GM12878 (cell line): ENCODE data around the gene LST1. TPM values are rescaled to one million over a fixed set of nuclear protein-coding genes. Genes with fewer than 3 reads are reported as not detected.
A peak's percentile ranks its signal among the peaks of the same experiment; 100 is the strongest.

ENCODE experiments used
- ATAC-seq: fragments of 200-7000 bp; cut with Tn5 transposase; 3 replicates; pipeline ENCODE4 v1.9.1; 2020; ENCODE audit warnings: mild to moderate bottlenecking, moderate library complexity
- BruUV-seq: library from RNA; stranded (reverse); fragments of 400-500 nt; replicated peaks from 2 replicates; lab custom pipeline; 2021; lab: Mats Ljungman, UMichigan
- CTCF ChIA-PET: fragments of 300-600 bp; sonication (Branson Sonifier 250); formaldehyde crosslinking; extraction: SDS; loops from one replicate; lab custom pipeline; 2021; ENCODE audit warnings: inconsistent platforms; lab: Yijun Ruan, JAX
- POLR2A ChIA-PET: fragments of 350-600 bp; formaldehyde crosslinking; extraction: SDS; loops from one replicate; lab custom pipeline; 2021; ENCODE audit warnings: inconsistent platforms; lab: Charles Lee
- RAD21 ChIA-PET: fragments of 300-600 bp; sonication (Branson Sonifier 250); formaldehyde crosslinking; loops from one replicate; lab custom pipeline; 2023; ENCODE audit warnings: antibody characterized with exemption; ENCODE audit not compliant: unreplicated experiment; lab: Charles Lee
- SMC1A ChIA-PET: fragments of 300-600 bp; sonication (Branson Sonifier 250); formaldehyde crosslinking; loops from one replicate; lab custom pipeline; 2023; ENCODE audit not compliant: unreplicated experiment, uncharacterized antibody; lab: Charles Lee
- DNase-seq: peaks from one replicate; pipeline ENCODE4 v3.0.0-alpha.2; 2011; ENCODE audit warnings: low read depth, low spot score
- FAIRE-seq: peaks from 3 replicates; lab custom pipeline; 2011; peaks lifted over from hg19 to GRCh38; lab: Jason Lieb, UNC
- H2AFZ ChIP-seq: 2 replicates; pipeline ENCODE4 v1.6.0; 2011; ENCODE audit warnings: low read depth, low read length, control low read depth; ENCODE audit not compliant: control insufficient read depth
- H3K27ac ChIP-seq: 2 replicates; pipeline ENCODE4 v1.5.1; 2011; ENCODE audit warnings: control low read depth; ENCODE audit not compliant: control insufficient read depth, insufficient read depth
- H3K27me3 ChIP-seq, 2 experiments: replicated peaks in 1 of 2; 2 replicates each; pipeline versions ENCODE4 v1.6.0 to v1.6.1; 2011; ENCODE audit warnings: low read length in 1 of 2; ENCODE audit not compliant: control insufficient read depth in 2 of 2, insufficient read depth in 2 of 2
- H3K36me3 ChIP-seq, 2 experiments: 2 replicates each; pipeline ENCODE4 v1.5.1; 2011; ENCODE audit warnings: low read length in 1 of 2; ENCODE audit not compliant: control insufficient read depth in 2 of 2, insufficient read depth in 2 of 2
- H3K4me1 ChIP-seq: 2 replicates; pipeline ENCODE4 v1.6.1; 2011; ENCODE audit warnings: mild to moderate bottlenecking, low read length, moderate library complexity, mixed read lengths; ENCODE audit not compliant: control insufficient read depth, insufficient read depth
- H3K4me2 ChIP-seq: 2 replicates; pipeline ENCODE4 v1.6.0; 2011; ENCODE audit warnings: control low read depth; ENCODE audit not compliant: control insufficient read depth, insufficient read depth
- H3K4me3 ChIP-seq: fragments of 200-600 bp; sonication (generic); 2 replicates; pipeline ENCODE4 v1.5.1; 2016
- H3K79me2 ChIP-seq: 2 replicates; pipeline ENCODE4 v1.6.0; 2011; ENCODE audit warnings: low read length; ENCODE audit not compliant: control insufficient read depth, insufficient read depth
- H3K9ac ChIP-seq: 2 replicates; pipeline ENCODE4 v1.8.0; 2011; ENCODE audit warnings: low read length, control low read depth, mixed read lengths; ENCODE audit not compliant: control insufficient read depth, insufficient read depth
- H3K9me3 ChIP-seq: replicated peaks from 3 replicates; pipeline ENCODE4 v1.5.1; 2011; ENCODE audit warnings: mild to moderate bottlenecking, low read length; ENCODE audit not compliant: control insufficient read depth, insufficient read depth
- H4K20me1 ChIP-seq: 2 replicates; pipeline ENCODE4 v1.6.0; 2011; ENCODE audit not compliant: control insufficient read depth, insufficient read depth
- ATF7 ChIP-seq: fragments of 450-650 bp; IDR thresholded peaks from 2 replicates; pipeline ENCODE4 v1.6.1; 2016; ENCODE audit warnings: low read depth, mild to moderate bottlenecking
- BACH1 ChIP-seq: fragments of 450-650 bp; IDR thresholded peaks from 2 replicates; pipeline ENCODE4 v1.6.1; 2017; ENCODE audit warnings: mild to moderate bottlenecking, borderline replicate concordance
- E2F8 ChIP-seq: fragments of 450-650 bp; IDR thresholded peaks from 2 replicates; pipeline ENCODE4 v1.6.1; 2018; ENCODE audit warnings: mild to moderate bottlenecking, low read depth, moderate library complexity; ENCODE audit not compliant: partially characterized antibody
- IKZF1 ChIP-seq: fragments of 450-650 bp; conservative IDR thresholded peaks from 2 replicates; pipeline ENCODE4 v1.6.1; 2017; ENCODE audit warnings: antibody characterized with exemption, mild to moderate bottlenecking
- MYB ChIP-seq: fragments of 150-350 bp; IDR thresholded peaks from 2 replicates; pipeline ENCODE4 v1.6.1; 2014; ENCODE audit warnings: mild to moderate bottlenecking, low read depth, low read length, borderline replicate concordance
- NFYA ChIP-seq: IDR thresholded peaks from 2 replicates; pipeline ENCODE4 v1.6.1; 2011; ENCODE audit warnings: low read depth, mild to moderate bottlenecking, low read length, improper control_type of control experiment, borderline replicate concordance
- POLR2AphosphoS5 ChIP-seq: IDR thresholded peaks from 2 replicates; pipeline ENCODE4 v1.6.1; 2011; ENCODE audit warnings: mild to moderate bottlenecking, low read length, inconsistent platforms
- SREBF1 ChIP-seq: IDR thresholded peaks from 2 replicates; pipeline ENCODE4 v1.6.1; 2012; ENCODE audit warnings: mild to moderate bottlenecking, low read length
- TARDBP ChIP-seq: IDR thresholded peaks from 2 replicates; pipeline ENCODE4 v1.6.1; 2016; ENCODE audit warnings: borderline replicate concordance
- ZBED1 ChIP-seq: IDR thresholded peaks from 2 replicates; pipeline ENCODE4 v1.6.1; 2016; ENCODE audit warnings: borderline replicate concordance
- WGBS: methylation state at CpG from one replicate; pipeline ENCODE4 v1.1.6; 2016; ENCODE audit warnings: low lambda C conversion rate; ENCODE audit not compliant: insufficient replicate concordance, insufficient coverage; ENCODE audit errors: missing lambda C conversion rate; 5-methylcytosine and 5-hydroxymethylcytosine counted together
- in situ Hi-C: fragments of 300-500 bp; cut with MboI; formaldehyde crosslinking; loops from 9 replicates; pipeline ENCODE4 v1.14.3; 2018; ENCODE audit warnings: mixed read lengths
- intact Hi-C: fragments of 100-400 bp; cut with micrococcal nuclease; formaldehyde crosslinking; loops from one replicate; pipeline ENCODE4 v1.14.2; 2022; ENCODE audit not compliant: unreplicated experiment
- polyA plus RNA-seq, 11 experiments: library from polyadenylated mRNA; depleted of rRNA in 4 of 11; unstranded in 6 of 11; stranded (reverse) in 5 of 11; fragments of >200 nt; fragmentation: Nextera tagmentation in 4 of 11; fragmentation: Illumina TruSeq in 1 of 11; extraction: Ambion mirVana in 4 of 11; extraction: Trizol in 1 of 11; gene quantifications; 1 replicate in 1 of 11; 2 replicates in 10 of 11; pipeline versions ENCODE4 v1.2.1 to v1.2.3, GENCODE V29; 2011 to 2016; ENCODE audit warnings: inconsistent platforms in 2 of 11, missing spikeins in 2 of 11, low read depth in 1 of 11
- total RNA-seq, 4 experiments: library from RNA; depleted of rRNA in 3 of 4; stranded (reverse); fragments of >200 nt in 3 of 4; fragmentation: Illumina TruSeq in 1 of 4; extraction: Trizol in 1 of 4; gene quantifications; 2 replicates each; pipeline versions ENCODE4 v1.2.1 to v1.2.3, GENCODE V29; 2013 to 2021
- TF ChIP-seq, protein P1 (sequence below): fragments of 450-650 bp; formaldehyde crosslinking; IDR thresholded peaks from 2 replicates; pipeline ENCODE4 v1.4.0; 2022; ENCODE audit warnings: mild to moderate bottlenecking, moderate library complexity
- TF ChIP-seq, protein P2 (sequence below): IDR thresholded peaks from 2 replicates; pipeline ENCODE4 v1.6.1; 2011; ENCODE audit warnings: low read depth, low read length, improper control_type of control experiment, borderline replicate concordance

LST1 gene
- total and polyA plus RNA-seq, 10 of the 15 experiments (the other 5 are each of a cell fraction or from before 2014, with no cell fraction given): 4.1 to 35.5 (median 16.4) TPM

DNA sequence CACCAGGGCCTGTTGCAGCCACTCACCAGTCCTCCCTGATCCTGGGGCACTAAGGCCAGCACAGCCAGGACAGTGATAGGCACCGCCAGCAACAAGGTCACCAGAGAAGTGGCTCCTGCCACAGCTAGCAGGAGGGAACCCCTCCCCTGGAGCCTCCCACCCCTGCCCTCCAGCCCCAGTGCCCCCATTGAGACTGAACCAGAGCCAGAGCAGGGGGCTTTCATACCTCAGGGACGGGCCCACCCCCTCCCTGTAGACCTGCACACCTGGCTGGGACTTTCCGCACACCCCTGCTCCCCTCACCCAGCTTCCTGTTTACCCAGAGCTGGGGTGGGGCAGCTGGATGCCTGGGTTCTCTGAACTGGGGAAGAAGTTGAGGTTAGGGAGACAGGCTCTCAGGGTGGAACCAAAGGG lies 3.8 kb upstream of the LST1 start, which contains the start of gene LTB:
Gene LTB (minus strand): TSS at position 195 of the 414 bp plus-strand sequence. CDS start 7 bp downstream, at position 188.
- in situ Hi-C loops (no loop called here), intact Hi-C loops (no loop called here)
- ATAC-seq (peak; percentile 5), FAIRE-seq (no peak), DNase-seq (no peak)
- ChIA-PET SMC1A (interaction anchor here (1.4 to 45.5 kb wide), 4 partner anchors 7 to 248 kb away, joined by 3 to 1989 read pairs (median 290); partner anchors contain the start of genes ATP6V1G2, DDX39B, LTA and NCR3), CTCF (interaction anchor here (0.8 to 31.0 kb wide), 7 partner anchors 9 to 379 kb away, joined by 3 to 2098 read pairs (median 8); partner anchors contain the start of genes ATP6V1G2, DDX39B, LST1 and LTA), POLR2A (interaction anchor here (0.8 to 17.1 kb wide), 10 partner anchors 8 to 157 kb away, joined by 3 to 282 read pairs (median 7); partner anchors contain the start of genes ABHD16A, ATP6V1G2, GPANK1 and LTA), RAD21 (interaction anchor here (0.6 to 17.5 kb wide), 8 partner anchors 8 to 376 kb away, joined by 3 to 620 read pairs (median 6); partner anchors contain the start of genes AIF1, ATP6V1G2, DDX39B and LTA)
- Histone ChIP-seq H4K20me1 (no peaks in the 10 kb centered on the region), H3K4me3 (peak within 1 kb of the TSS; percentile 93), H3K9ac (peak within 1 kb of the TSS; percentile 90), H3K79me2 (peaks cover 52% of the 10 kb centered on the region), H2AFZ (peak within 1 kb of the TSS; percentile 76), H3K27me3 (no peaks in the 10 kb centered on the region), H3K36me3 (peaks cover 0 to 4% of the 10 kb centered on the region in 2 experiments; a peak in 2 of 4 replicates), H3K27ac (peak within 1 kb of the TSS; percentile 91), H3K9me3 (no peaks in the 10 kb centered on the region), H3K4me1 (peaks cover 51% of the 10 kb centered on the region), H3K4me2 (peak within 1 kb of the TSS; percentile 95)
- no TSS peak for BruUV-seq
- 25% methylated on average over 3 of the region's 3 CpGs for WGBS
- TF ChIP-seq MYB (no peak), ZBED1 (no peak), IKZF1 (peak; percentile 32; the same call in 1 of the 2 replicates), POLR2AphosphoS5 (peak; percentile 45; the same call in 1 of the 2 replicates), SREBF1 (no peak), ATF7 (no peak), TARDBP (no peak), E2F8 (no peak), NFYA (no peak), BACH1 (no peak)
- TF ChIP-seq, protein P1, sequence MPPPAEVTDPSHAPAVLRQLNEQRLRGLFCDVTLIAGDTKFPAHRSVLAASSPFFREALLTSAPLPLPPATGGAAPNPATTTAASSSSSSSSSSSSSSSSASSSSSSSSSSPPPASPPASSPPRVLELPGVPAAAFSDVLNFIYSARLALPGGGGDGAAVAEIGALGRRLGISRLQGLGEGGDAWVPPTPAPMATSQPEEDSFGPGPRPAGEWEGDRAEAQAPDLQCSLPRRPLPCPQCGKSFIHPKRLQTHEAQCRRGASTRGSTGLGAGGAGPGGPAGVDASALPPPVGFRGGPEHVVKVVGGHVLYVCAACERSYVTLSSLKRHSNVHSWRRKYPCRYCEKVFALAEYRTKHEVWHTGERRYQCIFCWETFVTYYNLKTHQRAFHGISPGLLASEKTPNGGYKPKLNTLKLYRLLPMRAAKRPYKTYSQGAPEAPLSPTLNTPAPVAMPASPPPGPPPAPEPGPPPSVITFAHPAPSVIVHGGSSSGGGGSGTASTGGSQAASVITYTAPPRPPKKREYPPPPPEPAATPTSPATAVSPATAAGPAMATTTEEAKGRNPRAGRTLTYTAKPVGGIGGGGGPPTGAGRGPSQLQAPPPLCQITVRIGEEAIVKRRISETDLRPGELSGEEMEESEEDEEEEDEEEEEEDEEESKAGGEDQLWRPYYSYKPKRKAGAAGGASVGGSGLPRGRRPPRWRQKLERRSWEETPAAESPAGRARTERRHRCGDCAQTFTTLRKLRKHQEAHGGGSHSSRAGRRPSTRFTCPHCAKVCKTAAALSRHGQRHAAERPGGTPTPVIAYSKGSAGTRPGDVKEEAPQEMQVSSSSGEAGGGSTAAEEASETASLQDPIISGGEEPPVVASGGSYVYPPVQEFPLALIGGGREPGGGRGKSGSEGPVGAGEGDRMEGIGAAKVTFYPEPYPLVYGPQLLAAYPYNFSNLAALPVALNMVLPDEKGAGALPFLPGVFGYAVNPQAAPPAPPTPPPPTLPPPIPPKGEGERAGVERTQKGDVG: no peak
- TF ChIP-seq, protein P2, sequence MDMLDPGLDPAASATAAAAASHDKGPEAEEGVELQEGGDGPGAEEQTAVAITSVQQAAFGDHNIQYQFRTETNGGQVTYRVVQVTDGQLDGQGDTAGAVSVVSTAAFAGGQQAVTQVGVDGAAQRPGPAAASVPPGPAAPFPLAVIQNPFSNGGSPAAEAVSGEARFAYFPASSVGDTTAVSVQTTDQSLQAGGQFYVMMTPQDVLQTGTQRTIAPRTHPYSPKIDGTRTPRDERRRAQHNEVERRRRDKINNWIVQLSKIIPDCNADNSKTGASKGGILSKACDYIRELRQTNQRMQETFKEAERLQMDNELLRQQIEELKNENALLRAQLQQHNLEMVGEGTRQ: no peak
